Upper lobe of right lung (tissue), 1 donor: Measurements from ENCODE around the gene COQ8A. TPM values are rescaled to one million over a fixed set of nuclear protein-coding genes. Genes with fewer than 3 reads are reported as not detected.
A peak's percentile ranks its signal among the peaks of the same experiment; 100 is the strongest.
"Not testable (repeated sequence)": the region's sequence is repeated elsewhere in the genome, so short reads cannot be mapped to it uniquely, and the experiment has no call there.

Experiments used
- ATAC-seq: fragments of 200-7000 bp; cut with Tn5 transposase; one replicate; pipeline ENCODE4 v1.9.1; 2020; ENCODE audit warnings: mild to moderate bottlenecking, moderate library complexity
- DNase-seq: peaks from one replicate; pipeline ENCODE4 v3.0.0-alpha.2; 2020
- H3K27ac ChIP-seq: fragments of 200-600 bp; one replicate; pipeline ENCODE4 v1.8.0; 2022
- H3K27me3 ChIP-seq: fragments of 200-600 bp; one replicate; pipeline ENCODE4 v1.8.0; 2022; ENCODE audit warnings: mild to moderate bottlenecking
- H3K36me3 ChIP-seq: fragments of 200-600 bp; one replicate; pipeline ENCODE4 v1.8.0; 2022
- H3K4me1 ChIP-seq: fragments of 200-600 bp; one replicate; pipeline ENCODE4 v1.8.0; 2022
- H3K4me3 ChIP-seq: fragments of 200-600 bp; one replicate; pipeline ENCODE4 v1.8.0; 2022; ENCODE audit warnings: mild to moderate bottlenecking
- H3K9me3 ChIP-seq: fragments of 200-600 bp; one replicate; pipeline ENCODE4 v1.8.0; 2022
- intact Hi-C: fragments of 100-400 bp; cut with DNase I; formaldehyde crosslinking; loops from one replicate; pipeline ENCODE4 v1.11.0; 2022
- total RNA-seq: library from RNA; stranded (reverse); fragmentation: NEBNext Ultra II Directional; extraction: Animal tissue kit (Norgen Biotek cat#: 25700); gene quantifications from one replicate; pipeline ENCODE4 v1.2.1, GENCODE V29; 2021
- TF ChIP-seq, protein P1 (sequence below): fragments of 200-600 bp; IDR thresholded peaks from one replicate; pipeline ENCODE4 v1.8.0; 2022; ENCODE audit warnings: antibody characterized with exemption
- donor health status: DM: no; HTN: yes; CAD: no; lungs with severe emphysema.

COQ8A gene
- total RNA-seq, 1 donor from 2014 or later, result 30.6 TPM

DNA sequence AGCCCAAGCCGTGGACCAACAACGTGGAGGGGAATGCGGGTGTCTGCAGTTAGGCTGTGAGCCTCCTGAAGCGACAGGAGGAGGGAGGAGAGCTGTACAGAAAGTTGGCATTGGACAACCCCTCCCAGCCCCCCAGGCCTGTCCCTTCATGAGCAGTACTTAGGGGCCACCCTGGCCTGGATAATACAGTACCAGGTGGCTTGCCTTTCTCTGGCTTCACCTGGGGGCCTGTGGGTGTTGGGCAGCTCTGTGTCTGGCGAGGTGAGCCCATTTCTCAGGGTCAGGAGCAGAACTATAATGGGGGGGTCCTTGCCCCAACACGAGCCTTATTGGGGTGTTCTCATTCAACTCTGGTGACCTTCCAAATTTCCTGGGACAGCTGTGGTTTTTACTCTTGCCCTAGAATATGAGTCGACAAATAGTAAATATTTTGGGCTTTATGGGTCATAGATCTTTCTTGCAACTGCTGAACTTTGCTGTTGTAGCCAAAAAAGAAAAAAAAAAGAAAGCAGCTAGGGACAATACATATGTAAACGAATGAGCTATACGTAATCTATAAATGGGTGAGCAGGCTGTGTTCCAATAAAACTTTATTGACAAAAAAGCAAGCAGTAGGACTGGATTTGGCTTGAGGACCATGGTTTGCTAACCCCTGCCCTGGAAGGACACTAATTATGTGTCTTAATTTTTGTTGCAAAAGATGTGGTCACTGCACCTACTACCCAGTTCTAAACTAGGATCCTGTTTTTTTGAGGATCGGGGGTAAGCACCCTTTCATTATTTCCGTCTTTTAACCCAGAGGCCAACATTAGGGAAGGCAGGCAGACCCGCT is 11.4 kb downstream of the COQ8A start:
- Histone ChIP-seq H3K27me3 (no peaks in the 10 kb centered on the region), H3K4me1 (peaks cover 5% of the 10 kb centered on the region), H3K27ac (no peak overlapping the region), H3K4me3 (no peak overlapping the region), H3K9me3 (no peaks in the 10 kb centered on the region), H3K36me3 (peaks cover 8% of the 10 kb centered on the region)
- TF ChIP-seq, protein P1, sequence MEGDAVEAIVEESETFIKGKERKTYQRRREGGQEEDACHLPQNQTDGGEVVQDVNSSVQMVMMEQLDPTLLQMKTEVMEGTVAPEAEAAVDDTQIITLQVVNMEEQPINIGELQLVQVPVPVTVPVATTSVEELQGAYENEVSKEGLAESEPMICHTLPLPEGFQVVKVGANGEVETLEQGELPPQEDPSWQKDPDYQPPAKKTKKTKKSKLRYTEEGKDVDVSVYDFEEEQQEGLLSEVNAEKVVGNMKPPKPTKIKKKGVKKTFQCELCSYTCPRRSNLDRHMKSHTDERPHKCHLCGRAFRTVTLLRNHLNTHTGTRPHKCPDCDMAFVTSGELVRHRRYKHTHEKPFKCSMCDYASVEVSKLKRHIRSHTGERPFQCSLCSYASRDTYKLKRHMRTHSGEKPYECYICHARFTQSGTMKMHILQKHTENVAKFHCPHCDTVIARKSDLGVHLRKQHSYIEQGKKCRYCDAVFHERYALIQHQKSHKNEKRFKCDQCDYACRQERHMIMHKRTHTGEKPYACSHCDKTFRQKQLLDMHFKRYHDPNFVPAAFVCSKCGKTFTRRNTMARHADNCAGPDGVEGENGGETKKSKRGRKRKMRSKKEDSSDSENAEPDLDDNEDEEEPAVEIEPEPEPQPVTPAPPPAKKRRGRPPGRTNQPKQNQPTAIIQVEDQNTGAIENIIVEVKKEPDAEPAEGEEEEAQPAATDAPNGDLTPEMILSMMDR, result no peak
- intact Hi-C loops, result no loop called here
- ATAC-seq, result peak; percentile 60
- no peak for DNase-seq

DNA sequence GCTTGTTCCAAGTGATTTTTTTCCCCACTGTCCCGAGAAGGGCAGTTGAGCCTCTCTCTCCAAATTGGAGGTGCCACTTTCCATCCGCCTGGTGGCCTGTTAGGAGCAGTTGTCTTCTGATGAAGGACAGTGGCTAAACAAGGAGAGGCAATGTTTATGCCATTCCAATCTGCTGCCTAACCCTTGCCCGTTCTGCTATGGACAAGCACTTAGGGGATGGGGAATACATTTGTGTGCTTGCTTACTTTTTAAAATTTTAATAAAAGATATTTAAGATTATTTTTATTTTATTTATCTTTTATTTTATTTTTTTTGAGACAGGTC is 12.0 kb downstream of the COQ8A start:
- no peaks in the 10 kb centered on the region for H3K27me3 ChIP-seq
- DNase-seq, result no peak
- H3K4me3 ChIP-seq, result no peak overlapping the region
- intact Hi-C loops, result no loop called here
- no peak overlapping the region for H3K27ac ChIP-seq
- no peak for ATAC-seq
- TF ChIP-seq, protein P1, result no peak
- H3K9me3 ChIP-seq, result no peaks in the 10 kb centered on the region
- peaks cover 8% of the 10 kb centered on the region for H3K36me3 ChIP-seq
- H3K4me1 ChIP-seq, result no peaks in the 10 kb centered on the region

DNA sequence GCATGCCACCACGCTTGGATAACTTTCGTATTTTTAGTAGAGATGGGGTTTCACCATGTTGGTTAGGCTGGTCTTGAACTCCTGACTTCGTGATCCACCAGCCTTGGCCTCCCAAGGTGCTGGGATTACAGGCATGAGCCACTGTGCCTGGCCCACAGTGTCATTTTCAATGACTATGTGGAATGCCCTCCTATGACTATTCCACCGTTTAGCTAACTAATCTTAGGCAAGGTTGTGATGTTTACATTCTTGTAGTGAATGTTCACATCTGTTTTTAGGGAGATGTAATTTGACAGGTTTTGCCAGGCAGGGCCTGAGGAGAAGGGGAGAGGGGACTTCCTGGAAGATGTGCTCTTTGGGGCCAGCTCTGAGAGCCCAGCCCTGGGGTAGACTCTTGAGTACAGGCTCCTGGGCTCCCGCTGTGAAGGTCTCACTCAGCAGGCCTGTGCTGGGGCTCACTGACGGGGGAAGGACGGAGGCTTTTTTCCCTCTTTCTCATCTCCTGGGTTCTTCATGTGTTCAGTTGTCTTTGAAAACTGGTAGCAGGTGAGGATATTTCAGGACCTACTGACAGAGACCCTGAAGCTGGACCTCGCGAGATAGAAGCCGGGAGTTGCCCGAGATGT is 13.2 kb downstream of the COQ8A start:
- no peaks in the 10 kb centered on the region for H3K4me1 ChIP-seq
- peaks cover 8% of the 10 kb centered on the region for H3K36me3 ChIP-seq
- intact Hi-C loops, result no loop called here
- no peaks in the 10 kb centered on the region for H3K9me3 ChIP-seq
- ATAC-seq (no peak), DNase-seq (no peak)
- no peak overlapping the region for H3K27ac ChIP-seq
- no peak overlapping the region for H3K4me3 ChIP-seq
- TF ChIP-seq, protein P1, result no peak
- no peaks in the 10 kb centered on the region for H3K27me3 ChIP-seq

DNA sequence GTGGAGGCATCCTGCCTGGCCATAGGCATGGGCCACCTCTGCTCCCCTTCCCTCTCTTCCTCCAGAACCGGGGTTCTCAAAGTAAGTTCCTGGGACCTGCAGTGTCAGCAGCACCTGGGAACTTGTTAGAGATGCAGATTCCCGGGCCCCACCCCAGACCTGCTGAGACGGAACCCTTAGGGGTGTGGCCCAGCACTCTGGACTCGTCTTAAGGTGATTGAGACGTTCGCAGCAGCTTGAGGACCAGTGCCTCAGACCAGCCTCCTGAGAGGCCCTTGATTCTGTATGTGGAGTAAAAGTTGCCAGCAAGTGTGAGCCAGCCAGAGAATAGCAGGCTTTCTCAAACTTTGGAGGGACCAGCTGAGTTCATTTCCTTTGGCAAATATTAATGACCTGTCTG is 14.2 kb downstream of the COQ8A start:
- Histone ChIP-seq H3K36me3 (peaks cover 7% of the 10 kb centered on the region), H3K27me3 (no peaks in the 10 kb centered on the region), H3K9me3 (no peaks in the 10 kb centered on the region), H3K27ac (no peak overlapping the region), H3K4me1 (no peaks in the 10 kb centered on the region), H3K4me3 (no peak overlapping the region)
- ATAC-seq (peak; percentile 63), DNase-seq (no peak)
- intact Hi-C loops, result no loop called here
- TF ChIP-seq, protein P1, result no peak

DNA sequence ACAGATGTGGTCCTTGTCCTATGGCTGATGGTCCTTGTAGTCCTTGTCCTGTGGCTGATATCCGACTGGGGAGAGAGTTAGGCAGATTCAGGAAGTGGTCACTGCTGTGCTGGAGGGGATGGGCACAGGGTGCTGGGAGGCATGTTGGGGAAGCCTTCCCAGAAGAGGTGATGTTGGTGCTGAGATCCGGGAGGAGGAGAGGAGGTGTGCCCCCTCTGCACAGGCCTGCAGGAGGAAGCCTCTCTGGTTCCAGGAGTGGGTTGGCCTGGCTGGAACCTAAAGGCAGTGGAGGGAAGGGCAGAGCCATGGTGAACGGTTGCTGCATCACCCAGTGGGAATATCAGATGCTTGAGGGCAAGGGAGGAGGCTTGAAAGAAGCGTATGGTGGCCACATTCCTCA is 14.7 kb downstream of the COQ8A start:
- Histone ChIP-seq H3K4me3 (no peak overlapping the region), H3K36me3 (peaks cover 3% of the 10 kb centered on the region), H3K27ac (no peak overlapping the region), H3K27me3 (no peaks in the 10 kb centered on the region), H3K4me1 (peaks cover 3% of the 10 kb centered on the region), H3K9me3 (no peaks in the 10 kb centered on the region)
- ATAC-seq, result no peak
- intact Hi-C loops, result no loop called here
- TF ChIP-seq, protein P1, result no peak
- DNase-seq, result no peak

DNA sequence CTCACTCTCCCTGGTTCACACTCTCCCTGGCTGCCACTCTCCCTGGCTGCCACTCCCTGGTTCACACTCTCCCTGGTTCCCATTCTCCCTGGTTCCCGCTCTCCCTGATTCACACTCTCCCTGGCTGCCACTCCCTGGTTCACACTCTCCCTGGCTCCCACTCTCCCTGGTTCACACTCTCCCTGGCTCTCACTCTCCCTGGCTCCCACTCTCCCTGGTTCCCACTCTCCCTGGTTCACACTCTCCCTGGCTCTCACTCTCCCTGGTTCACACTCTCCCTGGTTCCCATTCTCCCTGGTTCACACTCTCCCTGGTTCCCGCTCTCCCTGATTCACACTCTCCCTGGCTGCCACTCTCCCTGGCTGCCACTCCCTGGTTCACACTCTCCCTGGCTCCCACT is 15.8 kb downstream of the COQ8A start:
- H3K27me3 ChIP-seq, DNase-seq, H3K4me3 ChIP-seq, H3K36me3 ChIP-seq, H3K9me3 ChIP-seq, H3K27ac ChIP-seq, ATAC-seq, intact Hi-C loops, H3K4me1 ChIP-seq: not testable (repeated sequence)
